Measurements from ENCODE around the gene GADD45GIP1. TPM values are rescaled to one million over a fixed set of nuclear protein-coding genes. Genes with fewer than 3 reads are reported as not detected.
"Not testable (repeated sequence)": the region's sequence is repeated elsewhere in the genome, so short reads cannot be mapped to it uniquely, and the experiment has no call there.

GADD45GIP1 gene
- total RNA-seq, 1 experiment from 2014 or later = 35.9 TPM

DNA sequence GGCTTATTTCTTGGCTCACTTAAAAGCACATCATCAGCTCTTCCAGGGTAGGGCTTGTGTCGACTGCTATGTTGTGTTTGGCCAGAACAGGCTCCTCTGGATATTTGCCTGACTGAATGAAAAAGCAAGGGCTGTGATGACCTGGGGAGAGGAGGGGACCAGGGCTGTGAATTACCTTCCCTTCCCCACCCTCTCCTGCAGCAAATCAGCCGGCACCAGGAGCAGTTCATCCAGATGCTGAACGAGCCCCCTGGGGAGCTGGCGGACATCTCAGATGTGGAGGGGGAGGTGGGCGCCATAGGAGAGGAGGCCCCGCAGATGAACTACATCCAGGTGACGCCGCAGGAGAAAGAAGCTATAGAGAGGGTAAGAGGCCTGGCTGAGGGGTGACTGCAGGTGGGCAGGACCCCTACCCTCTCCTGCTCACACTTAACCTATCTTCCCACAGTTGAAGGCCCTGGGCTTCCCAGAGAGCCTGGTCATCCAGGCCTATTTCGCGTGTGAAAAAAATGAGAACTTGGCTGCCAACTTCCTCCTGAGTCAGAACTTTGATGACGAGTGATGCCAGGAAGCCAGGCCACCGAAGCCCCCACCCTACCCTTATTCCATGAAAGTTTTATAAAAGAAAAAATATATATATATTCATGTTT is 4.4 kb downstream of the GADD45GIP1 start:
- H3K4me2 ChIP-seq (ENCODE audit: low read length) = no peak overlapping the region
- ChIA-PET POLR2A (no interaction called here), RAD21 (ENCODE audit: low non-redundant PET in 1 of 2, low total read pairs in 2 of 2, uncharacterized antibody in 2 of 2, unreplicated experiment in 2 of 2) (no interaction called here), CTCF (interaction anchor here (1.6 kb wide), 1 partner anchor 13 kb away, joined by 6 read pairs; no protein-coding TSS in a partner anchor)
- intact Hi-C loops (cut with micrococcal nuclease) = no loop called here
- no TSS peak for BruUV-seq (replicated peaks)
- no peak overlapping the region for H3K27ac ChIP-seq (ENCODE audit: low read depth, low read length)
- no peak overlapping the region for H2AFZ ChIP-seq (ENCODE audit: low read depth, low read length, poor library complexity, severe bottlenecking)
- H4K20me1 ChIP-seq (ENCODE audit: insufficient read depth) = no peaks in the 10 kb centered on the region; the same call in 1 of the 2 replicates
- no peaks in the 10 kb centered on the region for H3K27me3 ChIP-seq (ENCODE audit: insufficient read depth, low read length)
- H3K4me3 ChIP-seq (replicated peaks in 1 of 2; ENCODE audit: low read depth in 1 of 2, low read length in 2 of 2) = no peak overlapping the region
- H3K79me2 ChIP-seq (ENCODE audit: insufficient read depth, low read length) = peaks cover 77% of the 10 kb centered on the region
- no peaks in the 10 kb centered on the region for H3K9me2 ChIP-seq (ENCODE audit: insufficient read depth)
- no peak overlapping the region for H3K9ac ChIP-seq (ENCODE audit: low read length)
- no peaks in the 10 kb centered on the region for H3K9me3 ChIP-seq (ENCODE audit: control insufficient read depth in 1 of 2, insufficient read depth in 1 of 2, low read depth in 1 of 2, low read length in 2 of 2)
- peaks cover 31 to 52% of the 10 kb centered on the region in 2 experiments for H3K36me3 ChIP-seq (ENCODE audit: control insufficient read depth in 1 of 2, insufficient read depth in 2 of 2, low read length in 2 of 2)
- TF ChIP-seq CEBPB (IDR thresholded peaks at IDR 0.05; ENCODE audit: low read depth) (no peak), EGR1 (IDR thresholded peaks at IDR 0.05; ENCODE audit: low read depth) (no peak), YY1 (IDR thresholded peaks at IDR 0.05; ENCODE audit: extremely low read depth, insufficient replicate concordance, low read depth, low read length) (no peak), POLR2A (IDR thresholded peaks at IDR 0.05; ENCODE audit: borderline replicate concordance, extremely low read depth, insufficient read depth, insufficient read length) (no peak), ZBTB33 (IDR thresholded peaks at IDR 0.05; ENCODE audit: extremely low read depth, insufficient replicate concordance, low read length) (no peak)
- H3K4me1 ChIP-seq (ENCODE audit: control insufficient read depth in 1 of 2, insufficient read depth in 2 of 2, low read length in 2 of 2) = peaks cover 9 to 26% of the 10 kb centered on the region in 2 experiments
- ATAC-seq (no peak), DNase-seq (ENCODE audit: low read depth, low spot score) (no peak)

GRCh38 chr19:12952050-12952449 is 5.0 kb downstream of the GADD45GIP1 start:
- RAD21 ChIA-PET (ENCODE audit: low non-redundant PET in 1 of 2, low total read pairs in 2 of 2, uncharacterized antibody in 2 of 2, unreplicated experiment in 2 of 2); H3K27ac ChIP-seq (ENCODE audit: low read depth, low read length): not testable (repeated sequence)

More at GRCh38 chr19:12952050-12952449, 5.0 kb downstream of the GADD45GIP1 start:
- H3K4me2 ChIP-seq (ENCODE audit: low read length); POLR2A ChIA-PET; H2AFZ ChIP-seq (ENCODE audit: low read depth, low read length, poor library complexity, severe bottlenecking); H3K27me3 ChIP-seq (ENCODE audit: insufficient read depth, low read length); ATAC-seq; H3K9ac ChIP-seq (ENCODE audit: low read length); DNase-seq (ENCODE audit: low read depth, low spot score); intact Hi-C loops (cut with micrococcal nuclease); H3K9me2 ChIP-seq (ENCODE audit: insufficient read depth); BruUV-seq (replicated peaks); H3K9me3 ChIP-seq (ENCODE audit: control insufficient read depth in 1 of 2, insufficient read depth in 1 of 2, low read depth in 1 of 2, low read length in 2 of 2); H4K20me1 ChIP-seq (ENCODE audit: insufficient read depth); H3K4me3 ChIP-seq (replicated peaks in 1 of 2; ENCODE audit: low read depth in 1 of 2, low read length in 2 of 2): not testable (repeated sequence)
- CTCF ChIA-PET = interaction anchor here (1.6 kb wide), 1 partner anchor 13 kb away, joined by 6 read pairs; no protein-coding TSS in a partner anchor
- Histone ChIP-seq H3K79me2 (ENCODE audit: insufficient read depth, low read length) (peaks cover 83% of the 10 kb centered on the region), H3K36me3 (ENCODE audit: control insufficient read depth in 1 of 2, insufficient read depth in 2 of 2, low read length in 2 of 2) (peaks cover 31 to 52% of the 10 kb centered on the region in 2 experiments), H3K4me1 (ENCODE audit: control insufficient read depth in 1 of 2, insufficient read depth in 2 of 2, low read length in 2 of 2) (peaks cover 11 to 28% of the 10 kb centered on the region in 2 experiments)
